Glutamatergic neuron (in vitro differentiated cells): ENCODE data around the gene FAM20B. TPM values are rescaled to one million over a fixed set of nuclear protein-coding genes. Genes with fewer than 3 reads are reported as not detected.

Experiments used
- DNase-seq: peaks from one replicate; pipeline ENCODE4 v3.0.0; 2022
- H3K27ac Mint-ChIP-seq: one replicate; pipeline ENCODE4 v1.8.0; 2020; ENCODE audit warnings: mild to moderate bottlenecking, mixed read lengths, inconsistent platforms; ENCODE audit not compliant: unreplicated experiment
- H3K27me3 Mint-ChIP-seq: one replicate; pipeline ENCODE4 v1.8.0; 2020; ENCODE audit warnings: mild to moderate bottlenecking, moderate library complexity, mixed read lengths, inconsistent platforms; ENCODE audit not compliant: unreplicated experiment
- H3K36me3 Mint-ChIP-seq: one replicate; pipeline ENCODE4 v1.8.0; 2020; ENCODE audit warnings: mild to moderate bottlenecking, mixed read lengths, inconsistent platforms; ENCODE audit not compliant: unreplicated experiment
- H3K4me1 Mint-ChIP-seq: one replicate; pipeline ENCODE4 v1.8.0; 2020; ENCODE audit warnings: mild to moderate bottlenecking, low read depth, mixed read lengths, inconsistent platforms; ENCODE audit not compliant: unreplicated experiment
- H3K4me3 Mint-ChIP-seq: one replicate; pipeline ENCODE4 v1.8.0; 2020; ENCODE audit warnings: mild to moderate bottlenecking, mixed read lengths, inconsistent platforms; ENCODE audit not compliant: unreplicated experiment
- H3K9me3 Mint-ChIP-seq: one replicate; pipeline ENCODE4 v1.8.0; 2020; ENCODE audit warnings: mild to moderate bottlenecking, moderate library complexity, mixed read lengths, inconsistent platforms; ENCODE audit not compliant: unreplicated experiment
- CTCF ChIP-seq: fragments of 200-600 bp; sonication (generic); IDR thresholded peaks from one replicate; pipeline ENCODE4 v1.5.0; 2021; ENCODE audit not compliant: partially characterized antibody, unreplicated experiment
- total RNA-seq: library from RNA; stranded (reverse); fragmentation: NEBNext Ultra II Directional; extraction: Animal tissue kit (Norgen Biotek cat#: 25700); gene quantifications from one replicate; pipeline ENCODE4 v1.2.1, GENCODE V29; 2021; ENCODE audit not compliant: unreplicated experiment

Gene FAM20B
- total RNA-seq, 1 donor from 2014 or later = 39.3 TPM

- peaks cover 7% of the 10 kb centered on the region for H3K36me3 Mint-ChIP-seq
Measured at GRCh38 chr1:179095924-179096323, 70.2 kb downstream of the FAM20B start.

GRCh38 chr1:179099891-179100290, 74.2 kb downstream of the FAM20B start:
- H3K9me3 Mint-ChIP-seq = no peaks in the 10 kb centered on the region
- TF ChIP-seq CTCF = no peak
- H3K4me3 Mint-ChIP-seq = no peak overlapping the region
- H3K4me1 Mint-ChIP-seq = peaks cover 8% of the 10 kb centered on the region
- no peak overlapping the region for H3K27ac Mint-ChIP-seq
- no peaks in the 10 kb centered on the region for H3K36me3 Mint-ChIP-seq
- peaks cover 2% of the 10 kb centered on the region for H3K27me3 Mint-ChIP-seq
- no peak for DNase-seq

More at GRCh38 chr1:179095924-179096323, 70.2 kb downstream of the FAM20B start:
- Mint-ChIP-seq H3K27me3 (peaks cover 4% of the 10 kb centered on the region), H3K4me1 (peaks cover 16% of the 10 kb centered on the region), H3K4me3 (no peak overlapping the region), H3K9me3 (peaks cover 2% of the 10 kb centered on the region), H3K27ac (no peak overlapping the region)
- no peak for TF ChIP-seq CTCF
- no peak for DNase-seq

GRCh38 chr1:179101566-179101965, 75.9 kb downstream of the FAM20B start:
- Mint-ChIP-seq H3K4me3 (no peak overlapping the region), H3K27ac (no peak overlapping the region), H3K27me3 (no peaks in the 10 kb centered on the region), H3K4me1 (peaks cover 2% of the 10 kb centered on the region), H3K36me3 (no peaks in the 10 kb centered on the region), H3K9me3 (no peaks in the 10 kb centered on the region)
- no peak for TF ChIP-seq CTCF
- DNase-seq = no peak

GRCh38 chr1:179103999-179104398, 78.3 kb downstream of the FAM20B start:
- Mint-ChIP-seq H3K4me3 (no peak overlapping the region), H3K4me1 (peaks cover 8% of the 10 kb centered on the region), H3K36me3 (no peaks in the 10 kb centered on the region), H3K9me3 (no peaks in the 10 kb centered on the region), H3K27ac (no peak overlapping the region), H3K27me3 (no peaks in the 10 kb centered on the region)
- no peak for TF ChIP-seq CTCF
- no peak for DNase-seq

- Mint-ChIP-seq H3K4me1 (peaks cover 8% of the 10 kb centered on the region), H3K4me3 (no peak overlapping the region), H3K36me3 (peaks cover 3% of the 10 kb centered on the region), H3K9me3 (no peaks in the 10 kb centered on the region), H3K27me3 (no peaks in the 10 kb centered on the region), H3K27ac (no peak overlapping the region)
- TF ChIP-seq CTCF = no peak
- DNase-seq = no peak
Measured at GRCh38 chr1:179104611-179105250, 79.0 kb downstream of the FAM20B start.
